H7 (cell line): Measurements from ENCODE around the gene DDA1. TPM values are rescaled to one million over a fixed set of nuclear protein-coding genes. Genes with fewer than 3 reads are reported as not detected.
"Not testable (repeated sequence)": the region's sequence is repeated elsewhere in the genome, so short reads cannot be mapped to it uniquely, and the experiment has no call there.

Experiments used
- DNase-seq: peaks from one replicate; pipeline ENCODE4 v3.0.0; 2012
- H3K27me3 ChIP-seq: 2 replicates; pipeline ENCODE4 v1.6.0; 2011; ENCODE audit warnings: mild to moderate bottlenecking, low read length; ENCODE audit not compliant: control insufficient read depth, insufficient read depth
- H3K36me3 ChIP-seq: replicated peaks from 2 replicates; pipeline ENCODE4 v1.5.1; 2011; ENCODE audit warnings: low read length; ENCODE audit not compliant: control insufficient read depth, insufficient read depth
- H3K4me3 ChIP-seq: 2 replicates; pipeline ENCODE4 v1.5.1; 2011; ENCODE audit warnings: low read depth, mild to moderate bottlenecking, control low read depth, low read length, moderate library complexity; ENCODE audit not compliant: insufficient read depth
- total RNA-seq: library from RNA; depleted of rRNA; stranded (reverse); fragments of >200 nt; shearing (Covaris generic); gene quantifications from 2 replicates; pipeline ENCODE4 v1.2.3, GENCODE V29; 2014; rRNA removed

The DDA1 gene
- total RNA-seq, 1 experiment from 2014 or later: 50.8 TPM

DNA sequence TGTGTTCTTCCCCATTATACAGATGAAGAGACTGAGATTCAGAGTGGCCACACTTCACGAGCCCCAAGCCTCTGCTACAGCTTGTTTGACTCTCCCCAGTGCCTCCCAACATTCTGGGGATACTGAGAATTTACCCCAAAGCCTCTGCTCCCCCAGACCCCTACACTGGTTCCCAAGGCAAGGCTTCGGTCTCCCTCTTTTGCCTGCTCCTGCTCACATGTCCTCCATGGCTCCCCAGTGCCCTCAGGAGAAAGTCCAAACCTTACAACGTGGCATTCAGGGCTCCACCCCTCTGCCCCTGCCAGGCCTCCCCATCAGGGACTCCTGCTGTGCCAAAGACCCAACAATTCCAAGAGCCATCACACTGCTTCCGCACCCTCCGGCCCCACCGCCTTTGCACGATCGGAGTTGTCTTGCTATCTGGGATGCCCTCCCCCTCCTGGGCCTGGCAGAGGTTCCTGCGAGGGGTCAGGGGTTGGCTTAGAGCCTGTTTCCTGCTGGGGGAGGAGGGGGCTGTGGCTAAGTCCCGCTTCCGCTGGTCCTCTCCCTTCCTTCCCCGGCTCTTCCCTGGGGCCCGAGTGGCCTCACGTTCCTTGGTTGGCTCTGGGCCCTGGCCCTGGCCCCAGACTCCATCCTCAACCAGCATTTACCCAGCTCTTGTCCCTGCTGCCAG lies 43.4 kb downstream of the DDA1 start:
- Histone ChIP-seq H3K27me3 (no peaks in the 10 kb centered on the region), H3K36me3 (no peaks in the 10 kb centered on the region), H3K4me3 (no peak overlapping the region)
- DNase-seq: peak; percentile 64

- H3K36me3 ChIP-seq: no peaks in the 10 kb centered on the region
- no peaks in the 10 kb centered on the region for H3K27me3 ChIP-seq
- H3K4me3 ChIP-seq: no peak overlapping the region
- DNase-seq: no peak
Observed at GRCh38 chr19:17353386-17353785, 44.0 kb downstream of the DDA1 start.

GRCh38 chr19:17357078-17357666 lies 47.8 kb downstream of the DDA1 start:
- Histone ChIP-seq H3K4me3 (no peak overlapping the region), H3K27me3 (no peaks in the 10 kb centered on the region), H3K36me3 (no peaks in the 10 kb centered on the region)
- DNase-seq: no peak

- H3K4me3 ChIP-seq: no peak overlapping the region
- peak; percentile 30 for DNase-seq
- H3K36me3 ChIP-seq: no peaks in the 10 kb centered on the region
- no peaks in the 10 kb centered on the region for H3K27me3 ChIP-seq
Observed at GRCh38 chr19:17357724-17358123, 48.4 kb downstream of the DDA1 start.

- Histone ChIP-seq H3K36me3 (no peaks in the 10 kb centered on the region), H3K4me3 (no peak overlapping the region), H3K27me3 (no peaks in the 10 kb centered on the region)
- peak; percentile 31 for DNase-seq
Observed at GRCh38 chr19:17358395-17358794, 49.0 kb downstream of the DDA1 start.

DNA sequence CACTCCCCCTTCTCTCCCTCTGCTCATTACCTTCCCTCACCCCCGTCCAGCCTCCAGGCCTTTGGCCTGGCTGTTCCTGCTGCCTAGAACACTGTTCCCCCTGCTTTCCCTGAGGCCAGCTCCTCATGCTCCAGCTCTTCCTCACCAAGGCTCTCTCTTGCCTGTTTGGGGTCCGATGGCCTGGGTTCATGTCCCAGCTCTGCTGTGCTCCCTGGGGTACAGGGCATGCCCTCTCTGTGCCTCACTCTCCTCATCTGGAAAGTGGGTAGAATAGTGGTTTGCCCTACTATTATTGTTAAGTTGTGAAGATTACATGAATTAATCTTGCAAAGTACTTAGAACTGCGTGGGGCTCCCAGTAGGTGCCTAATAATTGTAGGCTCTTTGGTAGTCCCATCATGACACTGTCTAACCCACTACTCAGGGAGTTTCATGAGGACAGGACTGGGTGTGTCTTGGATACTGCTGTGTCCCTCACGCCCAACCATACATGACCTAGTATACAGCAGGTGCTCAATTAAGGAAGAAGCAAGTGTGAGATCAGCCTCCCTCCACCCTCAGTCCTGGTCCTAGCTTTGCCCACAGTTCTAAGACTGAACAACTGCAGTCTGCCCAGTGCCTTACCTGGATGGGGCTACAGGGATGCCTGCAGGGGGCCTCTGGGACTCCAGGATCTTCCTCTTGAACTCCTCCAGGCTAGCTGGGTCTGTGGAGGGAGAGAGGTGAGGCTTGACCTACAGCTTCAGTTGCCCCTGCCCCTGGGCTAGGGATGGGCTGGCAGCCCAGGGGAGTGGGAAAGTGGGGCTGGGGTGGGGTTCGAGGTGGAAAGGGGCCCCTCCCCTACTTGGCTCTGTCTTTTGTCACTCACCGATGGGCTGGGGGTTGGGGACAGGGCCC lies 50.8 kb downstream of the DDA1 start:
- Histone ChIP-seq H3K4me3 (no peak overlapping the region), H3K36me3 (no peaks in the 10 kb centered on the region), H3K27me3 (no peaks in the 10 kb centered on the region)
- DNase-seq: peak; percentile 62

GRCh38 chr19:17363852-17364605 lies 54.7 kb downstream of the DDA1 start:
- not testable (repeated sequence) for DNase-seq, H3K27me3 ChIP-seq, H3K36me3 ChIP-seq, H3K4me3 ChIP-seq

- no peaks in the 10 kb centered on the region for H3K27me3 ChIP-seq
Observed at GRCh38 chr19:17365361-17365760, 56.0 kb downstream of the DDA1 start.

GRCh38 chr19:17370026-17370587 lies 60.7 kb downstream of the DDA1 start:
- no peak overlapping the region for H3K4me3 ChIP-seq
- no peak for DNase-seq

More at GRCh38 chr19:17365361-17365760, 56.0 kb downstream of the DDA1 start:
- Histone ChIP-seq H3K4me3 (no peak overlapping the region), H3K36me3 (no peaks in the 10 kb centered on the region)
- DNase-seq: no peak

More at GRCh38 chr19:17370026-17370587, 60.7 kb downstream of the DDA1 start:
- Histone ChIP-seq H3K27me3 (no peaks in the 10 kb centered on the region), H3K36me3 (no peaks in the 10 kb centered on the region)

Other genes starting within 250 kb of the DDA1 start
- 10.4 and 15.5 TPM in 2 replicates for gene HAUS8, start 234.1 kb upstream of the DDA1 start, total RNA-seq
- 32.9 and 40.8 TPM in 2 replicates for gene MYO9B, start 233.8 kb upstream of the DDA1 start, total RNA-seq
- 6.9 and 14.4 TPM in 2 replicates for gene USE1, start 94.2 kb upstream of the DDA1 start, total RNA-seq
- 13.0 and 18.3 TPM in 2 replicates for gene OCEL1, start 83.3 kb upstream of the DDA1 start, total RNA-seq
- 232 and 246 TPM in 2 replicates for gene NR2F6, start 63.6 kb upstream of the DDA1 start, total RNA-seq
- gene USHBP1, start 44.8 kb upstream of the DDA1 start, total RNA-seq: 7.5 and 13.6 TPM in 2 replicates
- gene BABAM1, start 42.1 kb upstream of the DDA1 start, total RNA-seq: 186 and 194 TPM in 2 replicates
- 18.0 and 22.7 TPM in 2 replicates for gene ANKLE1, start 27.7 kb upstream of the DDA1 start, total RNA-seq
- 13.6 and 15.1 TPM in 2 replicates for gene ABHD8, start 6.1 kb upstream of the DDA1 start, total RNA-seq
- gene MRPL34, start 3.7 kb upstream of the DDA1 start, total RNA-seq: 76.7 and 121 TPM in 2 replicates
- gene ANO8, start 25.3 kb downstream of the DDA1 start, total RNA-seq: 6.9 and 7.5 TPM in 2 replicates
- gene GTPBP3, start 28.0 kb downstream of the DDA1 start, total RNA-seq: 63.0 and 64.9 TPM in 2 replicates
- gene PLVAP, start 67.8 kb downstream of the DDA1 start, total RNA-seq: not detected in 2 replicates
- 0.42 and 1.5 TPM in 2 replicates for gene CCDC194, start 84.6 kb downstream of the DDA1 start, total RNA-seq
- 203 and 204 TPM in 2 replicates for gene BST2, start 96.1 kb downstream of the DDA1 start, total RNA-seq
- gene MVB12A, start 110.5 kb downstream of the DDA1 start, total RNA-seq: 75.1 and 91.4 TPM in 2 replicates
- gene TMEM221, start 139.1 kb downstream of the DDA1 start, total RNA-seq: not detected in 2 replicates
- not detected in 2 replicates for gene NXNL1, start 151.4 kb downstream of the DDA1 start, total RNA-seq
- 5.3 and 8.6 TPM in 2 replicates for gene SLC27A1, start 161.0 kb downstream of the DDA1 start, total RNA-seq
- 71.0 and 73.6 TPM in 2 replicates for gene PGLS, start 202.1 kb downstream of the DDA1 start, total RNA-seq
- 49.5 and 52.0 TPM in 2 replicates for gene COLGALT1, start 246.1 kb downstream of the DDA1 start, total RNA-seq